HL-60 (cell line): ENCODE data around the gene POMP.

Experiments used
- DNase-seq, 2 experiments: peaks; one replicate each; pipeline ENCODE4 v3.0.0-alpha.2; 2010 to 2020; ENCODE audit warnings: low read depth in 1 of 2, low spot score in 1 of 2
- H3K27ac ChIP-seq: fragments of 250-450 bp; sonication (Bioruptor Pico); replicated peaks from 2 replicates; pipeline ENCODE4 v1.5.1; 2020; ENCODE audit warnings: mild to moderate bottlenecking, moderate library complexity
- H3K27me3 ChIP-seq: fragments of 250-450 bp; sonication (Bioruptor Pico); 2 replicates; pipeline ENCODE4 v1.5.1; 2021; ENCODE audit warnings: mild to moderate bottlenecking, moderate library complexity; ENCODE audit not compliant: insufficient read depth, poor library complexity, severe bottlenecking
- H3K4me3 ChIP-seq: replicated peaks from 2 replicates; pipeline ENCODE4 v1.5.1; 2011; ENCODE audit warnings: mild to moderate bottlenecking, control low read depth, low read length; ENCODE audit not compliant: insufficient read depth
- GABPA ChIP-seq: IDR thresholded peaks from 2 replicates; pipeline ENCODE4 v1.6.1; 2012; ENCODE audit warnings: low read depth
- POLR2AphosphoS5 ChIP-seq: IDR thresholded peaks from 2 replicates; pipeline ENCODE4 v1.6.1; 2012; ENCODE audit warnings: low read depth
- REST ChIP-seq: IDR thresholded peaks from 2 replicates; pipeline ENCODE4 v1.6.1; 2012; ENCODE audit warnings: low read depth; ENCODE audit not compliant: insufficient replicate concordance
- SPI1 ChIP-seq: IDR thresholded peaks from 2 replicates; pipeline ENCODE4 v1.6.1; 2012; ENCODE audit warnings: low read depth, mild to moderate bottlenecking, borderline replicate concordance
- TF ChIP-seq, protein P1 (sequence below): IDR thresholded peaks from one replicate; pipeline ENCODE4 v1.5.1; 2011; ENCODE audit warnings: low read length, control low read depth, inconsistent platforms; ENCODE audit not compliant: insufficient read depth

POMP gene

GRCh38 chr13:28650284-28650683 lies 8.6 kb upstream of the POMP start:
- no peak for DNase-seq
- Histone ChIP-seq H3K27me3 (no peaks in the 10 kb centered on the region), H3K27ac (no peak overlapping the region), H3K4me3 (no peak overlapping the region)
- no peak for TF ChIP-seq SPI1
- TF ChIP-seq POLR2AphosphoS5, result no peak
- TF ChIP-seq REST, result no peak
- no peak for TF ChIP-seq GABPA
- TF ChIP-seq, protein P1, sequence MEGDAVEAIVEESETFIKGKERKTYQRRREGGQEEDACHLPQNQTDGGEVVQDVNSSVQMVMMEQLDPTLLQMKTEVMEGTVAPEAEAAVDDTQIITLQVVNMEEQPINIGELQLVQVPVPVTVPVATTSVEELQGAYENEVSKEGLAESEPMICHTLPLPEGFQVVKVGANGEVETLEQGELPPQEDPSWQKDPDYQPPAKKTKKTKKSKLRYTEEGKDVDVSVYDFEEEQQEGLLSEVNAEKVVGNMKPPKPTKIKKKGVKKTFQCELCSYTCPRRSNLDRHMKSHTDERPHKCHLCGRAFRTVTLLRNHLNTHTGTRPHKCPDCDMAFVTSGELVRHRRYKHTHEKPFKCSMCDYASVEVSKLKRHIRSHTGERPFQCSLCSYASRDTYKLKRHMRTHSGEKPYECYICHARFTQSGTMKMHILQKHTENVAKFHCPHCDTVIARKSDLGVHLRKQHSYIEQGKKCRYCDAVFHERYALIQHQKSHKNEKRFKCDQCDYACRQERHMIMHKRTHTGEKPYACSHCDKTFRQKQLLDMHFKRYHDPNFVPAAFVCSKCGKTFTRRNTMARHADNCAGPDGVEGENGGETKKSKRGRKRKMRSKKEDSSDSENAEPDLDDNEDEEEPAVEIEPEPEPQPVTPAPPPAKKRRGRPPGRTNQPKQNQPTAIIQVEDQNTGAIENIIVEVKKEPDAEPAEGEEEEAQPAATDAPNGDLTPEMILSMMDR, result no peak

DNA sequence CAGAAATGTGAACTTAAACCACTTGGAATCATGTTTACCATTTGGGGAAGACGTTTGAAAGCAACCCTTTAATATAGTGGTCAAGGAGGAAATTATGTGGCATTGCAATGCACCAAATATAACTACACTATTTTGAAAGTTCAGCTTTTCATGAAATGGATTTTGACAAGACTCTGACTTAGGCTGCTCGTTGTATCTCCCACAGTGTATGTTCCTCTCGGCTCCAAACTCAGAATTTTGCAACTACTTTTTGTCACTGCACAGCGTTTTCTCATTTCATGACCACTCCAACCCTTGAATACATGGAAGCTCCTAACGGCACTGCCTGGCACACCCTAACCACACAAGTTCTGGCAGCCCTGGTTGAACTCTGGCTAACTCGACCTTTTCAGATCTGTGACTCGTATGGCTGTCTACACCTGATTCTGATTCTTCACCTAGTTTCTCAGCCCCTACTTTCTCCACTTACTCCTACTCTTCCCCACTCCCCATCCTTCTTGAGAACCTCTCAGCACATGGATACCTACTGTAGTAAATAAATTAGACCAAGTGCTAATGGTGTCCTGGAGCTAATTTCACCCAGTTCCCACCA lies 7.0 kb upstream of the POMP start:
- Histone ChIP-seq H3K4me3 (no peak overlapping the region), H3K27ac (no peak overlapping the region), H3K27me3 (no peaks in the 10 kb centered on the region)
- no peak for DNase-seq
- TF ChIP-seq, protein P1, result no peak
- TF ChIP-seq GABPA (no peak), POLR2AphosphoS5 (no peak), SPI1 (no peak), REST (no peak)

GRCh38 chr13:28653111-28653510 lies 5.8 kb upstream of the POMP start:
- Histone ChIP-seq H3K27ac (no peak overlapping the region), H3K27me3 (no peaks in the 10 kb centered on the region), H3K4me3 (no peak overlapping the region)
- TF ChIP-seq REST (no peak), GABPA (no peak), POLR2AphosphoS5 (no peak), SPI1 (no peak)
- TF ChIP-seq, protein P1, result no peak
- no peak for DNase-seq
